Endometrial microvascular endothelial cells (primary cell): ENCODE results near the gene THRB. TPM values are rescaled to one million over a fixed set of nuclear protein-coding genes. Genes with fewer than 3 reads are reported as not detected.

Experiments
- in situ Hi-C: cut with HindIII; loops from 2 replicates; pipeline ENCODE4 v1.10.0; 2017; ENCODE audit warnings: low sequenced_read_pairs, low pct_unique_long_range_greater_than_20kb; ENCODE audit errors: inconsistent ontology term
- total RNA-seq: library from RNA; depleted of rRNA; stranded (reverse); fragments of >200 nt; gene quantifications from one replicate; pipeline ENCODE4 v1.2.3, GENCODE V29; 2015; ENCODE audit errors: inconsistent ontology term

Gene THRB
- total RNA-seq, 1 donor from 2014 or later: 7.1 TPM

GRCh38 chr3:24514119-24514518 lies 19.5 kb upstream of the THRB start:
- in situ Hi-C loops: no loop called here

- in situ Hi-C loops: no loop called here
Observed at GRCh38 chr3:24513463-24513862, 18.8 kb upstream of the THRB start.

GRCh38 chr3:24512564-24513197 lies 18.0 kb upstream of the THRB start:
- in situ Hi-C loops: no loop called here

DNA sequence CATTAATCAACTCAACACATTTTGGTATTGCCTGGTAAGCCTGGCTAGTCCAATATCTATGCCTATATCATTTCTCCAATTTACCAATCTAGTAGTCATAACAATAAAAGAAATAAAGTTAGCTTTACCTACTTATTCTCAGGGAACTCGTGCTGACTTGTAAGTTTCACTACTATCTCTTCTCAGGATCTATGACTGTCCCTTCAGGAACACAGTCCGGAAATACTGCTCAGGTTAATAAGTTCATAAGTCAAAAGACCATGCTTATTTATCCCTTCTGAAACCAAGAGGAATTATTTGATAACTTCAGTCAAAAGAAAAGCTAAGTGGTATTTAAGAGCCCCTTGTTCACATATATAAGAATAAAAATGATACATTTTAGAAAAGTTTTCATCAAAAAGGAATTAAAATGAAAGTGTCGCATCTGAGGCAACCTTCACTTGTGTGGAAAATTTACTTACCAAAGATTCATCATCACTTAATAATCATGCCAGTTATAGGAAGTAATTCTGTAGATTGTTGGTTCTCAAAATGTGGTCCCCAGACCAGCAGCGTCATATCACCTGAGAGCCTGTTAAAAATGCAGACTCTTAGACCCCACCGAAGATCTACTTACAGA lies 15.5 kb upstream of the THRB start:
- in situ Hi-C loops: no loop called here

DNA sequence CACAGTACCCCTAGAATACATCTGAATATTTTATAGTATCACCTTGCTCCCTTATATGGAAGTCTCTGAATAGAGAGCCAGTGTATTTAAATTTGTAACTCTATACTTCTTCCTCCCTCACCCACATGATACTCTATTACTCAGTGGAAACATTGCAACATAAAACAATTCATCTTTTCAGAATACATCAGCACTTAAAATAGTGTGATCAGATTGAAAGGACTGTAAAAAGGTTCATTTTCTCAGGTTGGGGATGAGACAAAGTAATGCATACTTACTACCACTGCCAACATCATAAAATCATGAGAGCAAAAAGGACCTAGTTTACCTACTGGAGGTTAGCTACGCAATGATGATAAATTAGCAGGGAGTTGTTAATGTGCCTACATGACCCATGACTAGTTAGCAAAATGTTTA lies 13.8 kb upstream of the THRB start:
- in situ Hi-C loops: no loop called here

DNA sequence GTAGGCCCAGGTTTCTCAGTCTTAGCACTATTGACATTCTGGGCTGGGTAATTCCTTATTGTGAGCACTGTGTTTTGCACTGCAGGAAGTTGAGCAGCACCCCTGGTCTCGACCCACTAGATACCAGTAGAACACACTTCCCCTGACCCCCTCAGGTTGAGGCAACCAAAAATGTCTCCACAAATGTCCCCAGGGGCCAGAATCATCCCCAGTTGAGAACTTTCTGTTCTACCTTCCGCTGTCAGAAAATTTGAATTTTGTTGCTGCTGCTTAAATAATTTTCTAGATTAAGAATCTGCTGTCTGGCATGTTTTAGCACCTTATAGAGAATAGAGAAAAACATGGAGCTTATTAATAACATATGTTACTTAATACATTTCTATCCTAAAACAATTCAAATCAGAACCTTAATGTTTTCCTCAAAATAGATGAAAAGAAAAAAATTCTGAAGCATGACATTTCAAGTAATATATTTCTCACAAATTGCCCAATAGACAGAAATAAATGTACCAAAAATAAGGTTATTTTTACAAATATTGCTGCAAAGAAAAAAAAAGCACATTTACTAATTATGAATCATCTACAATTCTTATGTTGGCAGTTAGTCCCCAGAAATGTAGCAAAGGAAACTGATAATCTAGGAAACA lies 13.2 kb upstream of the THRB start:
- in situ Hi-C loops: no loop called here

DNA sequence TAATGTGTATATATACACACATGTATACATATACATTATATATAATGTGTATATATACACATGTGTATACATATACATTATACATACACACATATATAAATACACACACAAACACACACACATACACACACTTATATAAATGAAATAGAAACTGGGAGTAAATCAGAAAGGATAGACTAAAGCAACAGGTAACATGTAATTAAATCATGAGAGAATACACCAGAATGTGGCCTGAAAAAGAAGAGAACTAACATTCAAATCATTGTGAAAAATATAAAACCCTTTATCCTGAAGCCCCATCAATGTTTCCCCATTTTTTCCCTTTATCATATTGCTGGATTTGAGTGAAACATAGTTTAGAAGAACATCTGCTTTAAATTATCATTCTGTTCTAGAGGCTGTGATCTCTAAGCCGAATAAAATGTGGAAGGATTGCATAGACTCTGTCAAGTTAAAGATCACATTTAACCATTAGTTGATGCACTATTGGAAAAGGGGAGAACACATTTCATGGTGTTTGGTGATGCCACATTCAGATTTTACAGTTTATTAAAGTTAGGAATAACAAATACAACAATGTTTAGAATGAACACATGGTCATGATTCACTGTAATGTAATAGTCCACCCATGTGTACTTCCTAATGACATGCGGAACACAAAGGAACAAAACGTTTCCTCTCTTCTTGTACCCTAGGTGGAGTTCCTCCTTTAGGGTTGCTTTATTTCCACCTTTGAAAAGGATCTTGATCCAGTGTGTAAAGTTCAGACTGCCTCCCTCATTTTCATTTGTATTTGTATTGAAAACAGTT lies 12.5 kb upstream of the THRB start:
- in situ Hi-C loops: no loop called here

DNA sequence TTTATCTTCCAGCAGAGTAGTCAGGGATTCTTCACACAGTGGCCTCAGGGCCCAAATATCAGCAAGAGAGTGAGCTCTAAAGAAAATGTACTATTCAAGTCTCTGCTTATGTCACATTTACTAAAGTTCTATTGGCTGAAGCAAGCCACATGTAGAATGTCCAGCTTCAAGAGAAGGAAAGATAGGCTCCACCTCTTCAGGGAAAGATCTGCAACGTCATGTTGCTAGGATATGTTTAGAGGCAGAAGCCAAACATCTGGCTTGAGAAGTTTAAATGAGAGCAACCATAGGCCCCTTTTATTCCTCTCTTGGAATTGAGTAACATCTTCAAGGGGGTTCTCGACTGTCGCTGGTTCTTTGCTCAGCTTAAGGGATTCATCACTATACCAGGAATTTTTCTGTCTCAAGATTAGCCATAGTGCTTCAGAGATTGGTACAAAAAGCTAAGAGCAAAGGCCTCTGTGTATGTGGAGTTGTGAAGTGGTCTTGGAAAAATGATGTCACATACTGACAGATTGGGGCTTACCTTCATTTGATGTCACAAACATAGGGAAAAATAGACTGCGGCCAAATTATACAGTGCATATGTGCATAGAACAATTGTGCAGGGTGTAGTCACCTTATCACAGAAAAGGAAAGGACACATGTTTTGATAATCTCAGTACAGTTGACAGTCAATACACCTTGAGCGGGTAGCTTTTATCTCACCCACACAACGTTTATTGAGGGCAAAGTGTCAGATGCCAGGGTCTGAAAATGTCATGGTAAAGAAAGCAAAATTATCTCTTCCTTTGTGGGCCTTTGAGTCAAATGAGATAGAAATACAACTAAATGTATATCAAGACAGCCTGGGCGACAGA lies 11.3 kb upstream of the THRB start:
- in situ Hi-C loops: no loop called here

DNA sequence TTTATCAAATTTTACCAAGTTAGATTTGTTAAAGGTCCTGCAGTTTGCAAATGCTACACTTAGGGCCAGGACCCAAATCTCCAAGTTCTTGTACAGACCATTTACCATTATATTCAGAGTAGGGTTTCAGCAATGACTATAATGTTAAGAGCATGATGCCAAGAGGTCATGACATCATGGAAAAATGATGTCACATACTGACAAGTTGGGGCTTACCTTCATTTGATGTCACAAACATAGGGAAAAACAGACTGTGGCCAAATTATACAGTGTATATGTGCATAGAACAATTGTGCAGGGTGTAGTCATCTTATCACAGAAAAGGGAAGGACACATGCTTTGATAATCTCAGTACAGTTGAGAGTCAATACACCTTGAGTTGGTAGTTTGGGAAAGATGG lies 10.1 kb upstream of the THRB start:
- in situ Hi-C loops: no loop called here

- in situ Hi-C loops: no loop called here
Observed at GRCh38 chr3:24503616-24504113, 9.0 kb upstream of the THRB start.

GRCh38 chr3:24502690-24503089 lies 8.0 kb upstream of the THRB start:
- in situ Hi-C loops: no loop called here

- in situ Hi-C loops: no loop called here
Observed at GRCh38 chr3:24500806-24501205, 6.2 kb upstream of the THRB start.

DNA sequence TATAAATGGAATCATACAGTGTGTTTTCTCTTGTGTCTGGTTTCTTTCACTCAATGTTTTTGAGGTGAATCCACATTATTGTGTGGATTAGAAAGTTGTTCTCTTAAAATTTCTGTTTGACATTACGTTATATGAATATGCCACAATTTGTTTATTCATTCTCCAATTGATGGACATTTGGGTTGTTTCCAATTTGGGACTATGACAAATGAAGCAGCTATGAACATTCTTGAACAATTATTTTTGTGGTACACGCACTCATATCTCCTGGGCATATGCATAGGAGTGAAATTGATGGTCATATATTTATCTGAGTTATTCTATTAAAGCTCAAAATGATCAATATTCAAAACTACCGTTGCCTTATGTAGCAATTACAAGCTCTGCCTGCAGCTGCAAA lies 5.3 kb upstream of the THRB start:
- in situ Hi-C loops: no loop called here

DNA sequence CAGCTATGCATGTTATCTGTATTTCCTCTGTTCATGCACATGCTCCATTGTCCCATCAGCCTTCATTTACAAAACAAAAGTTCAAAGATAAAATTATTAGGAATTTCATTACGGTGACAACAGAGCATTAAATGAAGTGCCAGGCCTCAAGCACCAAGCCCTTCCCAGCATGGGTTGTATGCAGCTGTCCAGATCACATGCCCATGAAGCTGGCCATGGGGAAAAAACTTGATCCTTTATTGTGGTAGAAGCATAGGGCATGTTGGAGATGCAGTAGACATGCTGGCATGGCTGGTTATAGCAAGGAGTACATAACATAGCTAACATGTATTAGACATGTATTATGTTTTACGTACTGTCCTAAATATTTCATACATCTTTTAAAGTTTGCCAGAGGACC lies 4.1 kb upstream of the THRB start:
- in situ Hi-C loops: no loop called here

- in situ Hi-C loops: no loop called here
Observed at GRCh38 chr3:24498391-24498790, 3.7 kb upstream of the THRB start.

DNA sequence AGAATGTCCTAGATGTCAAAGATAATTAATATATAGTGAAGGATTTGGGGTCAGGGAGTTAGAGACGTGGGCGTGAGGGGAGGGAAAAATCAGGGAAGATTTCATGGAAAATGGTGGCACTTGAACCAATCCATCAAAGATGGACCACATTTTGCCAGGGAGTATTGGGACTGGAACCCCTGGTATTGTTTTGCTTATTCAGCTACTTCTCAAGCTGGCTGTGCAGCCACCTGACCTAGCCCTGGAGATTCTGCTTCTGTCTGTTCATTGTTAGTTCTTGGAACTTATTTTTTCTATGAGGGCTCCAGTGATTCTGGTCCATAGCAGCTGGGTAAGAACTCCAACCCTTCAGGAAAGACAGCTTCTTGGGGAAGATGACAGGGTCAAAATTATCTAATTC lies 3.3 kb upstream of the THRB start:
- in situ Hi-C loops: no loop called here

GRCh38 chr3:24496529-24497482 lies 2.2 kb upstream of the THRB start:
- in situ Hi-C loops: no loop called here
